Measurements from ENCODE around the gene ITIH5. TPM values are rescaled to one million over a fixed set of nuclear protein-coding genes. Genes with fewer than 3 reads are reported as not detected.

ITIH5 gene
- total and polyA plus RNA-seq, 2 donors (not counting 1 experiment from before 2014, with no cell fraction given), result not detected

GRCh38 chr10:7706534-7707073, 39.8 kb upstream of the ITIH5 start:
- CTCF ChIA-PET, result no interaction called here
- no peak overlapping the region for H3K9ac ChIP-seq (ENCODE audit: low read length)
- TF ChIP-seq EZH2 (IDR thresholded peaks at IDR 0.05; ENCODE audit: borderline replicate concordance, insufficient read depth, low read depth, low read length, poor library complexity, severe bottlenecking), result no peak
- TF ChIP-seq, protein P1, sequence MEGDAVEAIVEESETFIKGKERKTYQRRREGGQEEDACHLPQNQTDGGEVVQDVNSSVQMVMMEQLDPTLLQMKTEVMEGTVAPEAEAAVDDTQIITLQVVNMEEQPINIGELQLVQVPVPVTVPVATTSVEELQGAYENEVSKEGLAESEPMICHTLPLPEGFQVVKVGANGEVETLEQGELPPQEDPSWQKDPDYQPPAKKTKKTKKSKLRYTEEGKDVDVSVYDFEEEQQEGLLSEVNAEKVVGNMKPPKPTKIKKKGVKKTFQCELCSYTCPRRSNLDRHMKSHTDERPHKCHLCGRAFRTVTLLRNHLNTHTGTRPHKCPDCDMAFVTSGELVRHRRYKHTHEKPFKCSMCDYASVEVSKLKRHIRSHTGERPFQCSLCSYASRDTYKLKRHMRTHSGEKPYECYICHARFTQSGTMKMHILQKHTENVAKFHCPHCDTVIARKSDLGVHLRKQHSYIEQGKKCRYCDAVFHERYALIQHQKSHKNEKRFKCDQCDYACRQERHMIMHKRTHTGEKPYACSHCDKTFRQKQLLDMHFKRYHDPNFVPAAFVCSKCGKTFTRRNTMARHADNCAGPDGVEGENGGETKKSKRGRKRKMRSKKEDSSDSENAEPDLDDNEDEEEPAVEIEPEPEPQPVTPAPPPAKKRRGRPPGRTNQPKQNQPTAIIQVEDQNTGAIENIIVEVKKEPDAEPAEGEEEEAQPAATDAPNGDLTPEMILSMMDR (IDR thresholded peaks at IDR 0.05), result no peak
- H3K4me1 ChIP-seq (ENCODE audit: control insufficient read depth in 2 of 2, insufficient read depth in 2 of 2, low read length in 2 of 2), result no peaks in the 10 kb centered on the region
- no peak overlapping the region for H3K4me3 Mint-ChIP-seq
- H3K27ac ChIP-seq (ENCODE audit: low read length in 2 of 2), result no peak overlapping the region
- no peak overlapping the region for H2AFZ ChIP-seq (ENCODE audit: insufficient read depth, low read depth, low read length, poor library complexity, severe bottlenecking)
- H3K4me3 ChIP-seq (ENCODE audit: control extremely low read depth in 1 of 5, extremely low read depth in 1 of 5, insufficient read depth in 1 of 5, low read depth in 2 of 5, low read length in 4 of 5), result no peak overlapping the region
- intact Hi-C loops (cut with micrococcal nuclease), result no loop called here
- POLR2A ChIA-PET, result no interaction called here
- no peak overlapping the region for H3K27ac Mint-ChIP-seq
- H3K9me3 Mint-ChIP-seq (ENCODE audit: insufficient read depth), result peaks cover 2% of the 10 kb centered on the region
- H3K4me1 Mint-ChIP-seq, result no peaks in the 10 kb centered on the region
- H4K20me1 ChIP-seq (ENCODE audit: control insufficient read depth, insufficient read depth, low read length, poor library complexity, severe bottlenecking), result no peaks in the 10 kb centered on the region
- WGBS (ENCODE audit: insufficient coverage), result 80% methylated on average over 1 of the region's 4 CpGs
- H3K36me3 ChIP-seq (replicated peaks in 1 of 2; ENCODE audit: control extremely low read depth in 1 of 2, control insufficient read depth in 1 of 2, extremely low read depth in 1 of 2, insufficient read depth in 2 of 2, low read length in 1 of 2), result no peaks in the 10 kb centered on the region
- H3K9me3 ChIP-seq (ENCODE audit: control extremely low read depth in 1 of 3, control insufficient read depth in 2 of 3, insufficient read depth in 1 of 3, low read length in 2 of 3), result peaks cover 0 to 1% (median 0%) of the 10 kb centered on the region in 3 donors
- peaks cover 52% of the 10 kb centered on the region for H3K27me3 Mint-ChIP-seq
- ATAC-seq (ENCODE audit: low read depth) (no peak), DNase-seq (no peak)
- no peak overlapping the region for H3K4me2 ChIP-seq (replicated peaks; ENCODE audit: low read depth, low read length, poor library complexity, severe bottlenecking)
- peaks cover 0 to 4% (median 2%) of the 10 kb centered on the region in 4 experiments for H3K27me3 ChIP-seq (replicated peaks in 1 of 4; ENCODE audit: control extremely low read depth in 1 of 4, control insufficient read depth in 3 of 4, insufficient read depth in 4 of 4, low read length in 3 of 4)
- H3K79me2 ChIP-seq (ENCODE audit: control insufficient read depth, insufficient read depth, low read length), result no peaks in the 10 kb centered on the region

- H3K9ac ChIP-seq (ENCODE audit: low read length), result no peak overlapping the region
- no peaks in the 10 kb centered on the region for H3K9me3 Mint-ChIP-seq (ENCODE audit: insufficient read depth)
- H3K27me3 Mint-ChIP-seq, result peaks cover 54% of the 10 kb centered on the region
- H3K4me3 ChIP-seq (ENCODE audit: control extremely low read depth in 1 of 5, extremely low read depth in 1 of 5, insufficient read depth in 1 of 5, low read depth in 2 of 5, low read length in 4 of 5), result no peak overlapping the region
- H3K4me1 ChIP-seq (ENCODE audit: control insufficient read depth in 2 of 2, insufficient read depth in 2 of 2, low read length in 2 of 2), result no peaks in the 10 kb centered on the region
- peaks cover 0 to 4% (median 2%) of the 10 kb centered on the region in 4 experiments for H3K27me3 ChIP-seq (replicated peaks in 1 of 4; ENCODE audit: control extremely low read depth in 1 of 4, control insufficient read depth in 3 of 4, insufficient read depth in 4 of 4, low read length in 3 of 4)
- ATAC-seq (ENCODE audit: low read depth), result no peak
- no peaks in the 10 kb centered on the region for H4K20me1 ChIP-seq (ENCODE audit: control insufficient read depth, insufficient read depth, low read length, poor library complexity, severe bottlenecking)
- no peaks in the 10 kb centered on the region for H3K9me3 ChIP-seq (ENCODE audit: control extremely low read depth in 1 of 3, control insufficient read depth in 2 of 3, insufficient read depth in 1 of 3, low read length in 2 of 3)
- TF ChIP-seq, protein P1 (IDR thresholded peaks at IDR 0.05), result no peak
- TF ChIP-seq EZH2 (IDR thresholded peaks at IDR 0.05; ENCODE audit: borderline replicate concordance, insufficient read depth, low read depth, low read length, poor library complexity, severe bottlenecking), result no peak
- H3K36me3 ChIP-seq (replicated peaks in 1 of 2; ENCODE audit: control extremely low read depth in 1 of 2, control insufficient read depth in 1 of 2, extremely low read depth in 1 of 2, insufficient read depth in 2 of 2, low read length in 1 of 2), result no peaks in the 10 kb centered on the region
- H3K4me3 Mint-ChIP-seq, result no peak overlapping the region
- intact Hi-C loops (cut with micrococcal nuclease), result no loop called here
- H3K27ac Mint-ChIP-seq, result no peak overlapping the region
- no peaks in the 10 kb centered on the region for H3K4me1 Mint-ChIP-seq
- 100% methylated on average over 1 of the region's 3 CpGs for WGBS (ENCODE audit: insufficient coverage)
- DNase-seq, result no peak
- CTCF ChIA-PET, result interaction anchor here (0.7 kb wide), 1 partner anchor 1035 kb away, joined by 5 read pairs; no protein-coding TSS in a partner anchor
- no peak overlapping the region for H3K27ac ChIP-seq (ENCODE audit: low read length in 2 of 2)
- POLR2A ChIA-PET, result no interaction called here
- no peaks in the 10 kb centered on the region for H3K79me2 ChIP-seq (ENCODE audit: control insufficient read depth, insufficient read depth, low read length)
- no peak overlapping the region for H2AFZ ChIP-seq (ENCODE audit: insufficient read depth, low read depth, low read length, poor library complexity, severe bottlenecking)
- H3K4me2 ChIP-seq (replicated peaks; ENCODE audit: low read depth, low read length, poor library complexity, severe bottlenecking), result no peak overlapping the region
These were observed 38.6 kb upstream of the ITIH5 start for GRCh38 chr10:7705341-7705740.
